CD4-positive, alpha-beta T cell treated with Interleukin-4 for 1 hour (primary cell): ENCODE data around the gene CEP290.
"Not testable (repeated sequence)": the region's sequence is repeated elsewhere in the genome, so short reads cannot be mapped to it uniquely, and the experiment has no call there.

Experiments used
- DNase-seq, 2 donors: peaks; one replicate each; pipeline ENCODE4 v3.0.0-alpha.2; 2020 to 2022

CEP290 gene

DNA sequence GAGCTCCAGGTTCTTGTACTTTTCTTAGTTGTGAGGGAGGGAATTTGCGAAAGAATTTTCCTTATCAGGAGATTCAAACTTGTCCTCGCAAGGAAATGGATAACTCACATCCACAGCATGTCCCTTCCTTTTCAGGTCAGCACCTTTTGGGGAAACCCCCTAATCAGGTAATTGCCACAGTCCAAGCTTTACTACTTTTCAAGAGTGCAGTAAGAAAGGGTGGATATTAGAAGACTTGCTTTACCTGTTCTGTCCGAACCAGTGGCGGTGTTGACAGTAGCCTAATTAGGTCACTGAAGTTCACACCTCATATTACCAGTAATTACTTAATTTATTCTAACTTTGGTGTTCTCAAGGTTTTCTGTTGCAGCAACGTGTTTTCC is 106.0 kb downstream of the CEP290 start:
- peak in 1 of 2 donors; percentile 32 for DNase-seq

DNA sequence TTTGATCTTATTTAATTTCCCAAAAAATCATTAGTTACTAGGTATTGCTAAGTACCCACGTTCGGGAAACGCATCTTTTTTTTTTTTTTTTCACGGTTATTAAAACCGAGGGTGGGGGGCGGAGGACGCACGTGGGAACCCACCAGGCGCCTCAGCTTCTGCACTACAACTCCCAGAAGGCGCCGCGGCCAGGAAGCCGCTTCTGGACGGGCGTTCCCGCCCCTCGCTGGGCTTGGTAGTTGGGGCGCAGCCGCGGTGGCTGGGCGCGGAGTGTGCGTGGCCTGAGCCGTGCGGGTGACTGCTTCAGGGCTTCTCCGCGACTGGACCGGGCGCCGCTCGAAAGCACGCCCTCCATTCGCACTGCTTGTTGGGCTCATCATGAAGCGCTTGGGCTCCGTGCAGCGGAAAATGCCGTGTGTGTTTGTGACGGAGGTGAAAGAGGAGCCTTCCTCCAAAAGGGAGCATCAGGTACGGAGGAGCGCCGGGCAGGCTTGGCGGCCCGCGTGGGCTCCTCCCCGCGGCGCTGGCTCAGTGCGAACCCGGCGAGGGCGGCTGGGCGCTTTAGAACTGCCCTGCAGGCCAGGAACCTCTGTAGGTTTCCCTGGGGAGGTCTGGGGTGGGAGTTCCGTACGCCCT is 106.5 kb downstream of the CEP290 start:
- DNase-seq = peak; percentile 86

DNA sequence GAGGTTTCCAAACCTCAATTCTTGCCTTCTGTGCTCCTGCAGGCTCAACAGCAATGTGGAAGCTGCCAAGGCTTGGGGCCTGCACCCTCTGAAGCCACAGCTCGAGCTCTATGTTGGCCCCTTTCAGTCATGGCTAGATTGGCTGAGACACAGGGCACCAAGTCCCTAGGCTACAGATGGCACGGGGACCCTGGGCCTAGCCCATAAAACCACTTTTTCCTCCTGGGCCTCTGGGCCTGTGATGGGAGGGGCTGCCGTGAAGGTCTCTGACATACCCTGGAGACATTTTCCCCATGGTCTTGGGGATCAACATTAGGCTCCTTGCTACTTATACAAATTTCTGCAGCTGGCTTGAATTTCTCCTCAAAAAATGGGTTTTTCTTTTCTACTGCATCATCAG is 110.7 kb downstream of the CEP290 start:
- not testable (repeated sequence) for DNase-seq

DNA sequence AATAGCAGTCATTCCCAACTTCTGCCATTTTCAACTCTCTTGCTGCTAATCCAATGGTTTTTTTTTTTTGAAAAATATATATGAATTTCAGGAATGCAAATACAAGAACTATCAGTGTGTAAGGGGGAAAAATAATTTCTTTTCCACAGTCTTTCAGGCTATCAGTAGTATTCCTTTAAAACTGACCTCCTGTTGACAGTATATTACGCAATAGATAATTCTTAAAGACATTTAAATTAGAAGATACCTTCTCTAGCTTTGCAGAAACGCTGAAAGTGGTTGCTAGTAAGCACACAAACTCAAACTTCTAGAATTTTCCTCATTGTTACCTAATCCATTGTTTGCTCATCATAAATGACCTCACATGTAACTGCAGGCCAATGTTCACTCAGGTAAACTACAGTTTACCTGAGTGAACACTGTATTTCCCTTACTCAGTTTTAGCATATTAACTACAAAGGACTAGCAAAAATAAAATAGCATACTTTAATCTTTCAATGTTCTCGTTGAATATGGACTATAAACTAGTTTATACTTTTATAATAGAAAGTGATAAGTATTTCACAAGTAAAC is 112.7 kb downstream of the CEP290 start, which contains the start of gene C12orf50:
TSS of gene C12orf50 (minus strand) at position 309 of the 573 bp plus-strand sequence. CDS start 2,439 bp downstream, outside the sequence.
- no peak for DNase-seq

DNA sequence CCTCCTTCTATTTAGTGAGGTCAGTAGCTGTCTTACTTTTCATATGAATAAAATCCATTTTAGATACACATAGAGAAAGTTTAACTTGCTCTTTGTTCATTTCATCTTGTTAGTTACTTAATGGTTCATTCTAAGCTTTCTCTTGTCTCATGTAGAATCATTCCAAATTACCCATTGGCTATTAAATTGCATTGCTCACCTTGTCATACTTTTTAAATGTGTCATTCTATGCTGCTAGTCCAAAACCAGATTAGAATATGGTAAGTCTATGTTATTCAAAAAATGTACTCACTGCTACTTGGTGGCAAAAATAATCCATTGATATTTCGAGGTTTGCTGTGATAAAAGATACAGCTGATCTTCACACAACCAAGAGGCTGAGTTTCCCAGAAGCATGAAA is 115.7 kb downstream of the CEP290 start:
- no peak for DNase-seq

DNA sequence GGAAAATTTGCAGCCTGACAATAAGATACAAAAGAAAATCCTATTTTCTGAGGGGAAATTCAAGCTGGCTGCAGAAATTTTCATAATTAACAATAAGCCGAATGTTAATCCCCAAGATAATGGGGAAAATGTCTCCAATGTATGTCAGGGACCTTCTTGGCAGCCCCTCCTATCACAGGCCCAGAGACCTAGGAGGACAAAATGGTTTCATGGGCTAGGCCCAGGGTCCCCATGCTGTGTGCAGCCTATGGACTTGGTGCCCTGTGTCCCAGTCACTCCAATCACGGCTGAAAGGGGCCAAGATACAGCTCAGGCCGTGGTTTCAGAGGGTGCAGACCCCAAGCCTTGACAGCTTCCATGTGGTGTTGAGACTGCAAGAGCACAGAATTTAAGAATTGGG is 123.9 kb downstream of the CEP290 start:
- DNase-seq = no peak

DNA sequence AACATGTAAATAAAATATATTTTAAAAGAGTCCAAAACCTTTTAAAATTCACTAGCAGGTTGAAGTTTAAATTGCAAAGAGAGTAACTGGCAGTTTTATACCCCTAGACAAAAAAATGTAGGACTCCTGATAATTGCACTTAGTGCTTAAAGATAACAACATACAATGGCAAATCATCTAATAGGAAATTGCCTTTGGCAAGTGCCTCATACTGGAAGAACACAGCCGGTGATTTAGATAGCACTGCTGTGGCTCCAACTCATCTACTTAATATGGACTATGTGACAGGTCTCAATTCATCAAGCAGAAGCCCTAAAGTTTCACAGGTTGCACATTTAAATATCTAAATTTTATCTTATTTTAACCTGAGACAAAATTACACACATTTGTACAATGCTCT is 126.1 kb downstream of the CEP290 start:
- DNase-seq = no peak

DNA sequence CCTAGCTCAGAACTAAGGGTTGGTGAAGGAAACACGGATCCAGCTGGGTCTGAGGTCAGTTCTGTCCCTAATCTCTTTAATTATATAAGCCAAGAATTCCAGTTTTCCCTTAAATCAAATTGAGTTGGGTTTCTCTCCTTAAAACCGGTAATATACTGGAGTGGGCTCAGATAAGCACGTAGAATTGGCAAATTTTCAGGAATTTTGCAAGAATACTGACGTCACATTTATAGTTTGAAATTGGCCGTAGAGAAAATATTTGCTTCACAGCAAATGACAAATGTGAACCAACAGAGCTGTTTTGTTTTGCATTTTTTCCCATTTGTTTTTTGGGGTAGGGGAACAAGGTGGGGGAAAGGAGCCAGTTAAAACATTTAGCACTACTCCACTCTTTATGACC is 130.1 kb downstream of the CEP290 start:
- DNase-seq = no peak

DNA sequence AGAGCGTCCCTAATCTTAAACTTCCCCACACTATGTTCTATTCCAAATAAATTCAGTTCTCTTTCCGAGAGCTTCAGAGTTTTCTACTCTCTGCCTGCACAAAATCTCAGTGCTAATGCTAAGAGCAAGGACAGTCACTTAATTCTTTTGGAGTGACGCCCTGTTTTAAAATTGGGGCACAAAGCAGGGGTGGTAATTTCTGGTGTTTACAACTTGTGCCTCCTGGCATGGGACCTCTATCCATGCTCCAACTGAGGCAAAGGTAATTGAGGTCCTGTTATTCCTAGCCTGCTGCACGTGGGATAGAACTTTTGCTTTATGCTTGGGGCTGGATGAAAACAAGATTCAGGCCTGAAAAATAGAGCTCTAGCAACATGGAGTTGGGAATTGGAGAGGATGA is 135.5 kb downstream of the CEP290 start:
- DNase-seq = no peak

DNA sequence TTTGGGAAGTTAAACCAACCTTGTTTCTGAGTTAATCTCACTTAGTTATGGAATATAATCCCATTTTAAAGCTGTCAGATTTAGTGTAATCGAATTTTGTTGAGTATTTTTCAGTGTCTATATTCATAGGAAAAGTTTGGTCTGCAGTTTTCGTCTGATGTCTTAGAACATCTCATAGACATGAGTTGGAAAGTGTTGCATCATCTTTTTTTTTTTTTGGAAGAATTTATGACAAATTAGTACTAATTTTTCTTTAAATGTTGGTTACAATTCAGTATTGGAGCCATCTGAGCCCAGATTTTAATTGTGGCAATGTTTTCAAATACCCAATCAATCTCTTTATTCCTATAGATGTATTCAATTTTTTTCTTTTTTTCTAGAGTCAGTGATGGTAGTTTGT is 140.6 kb downstream of the CEP290 start:
- no peak for DNase-seq
